ENCODE results near the gene ARSK.

DNA sequence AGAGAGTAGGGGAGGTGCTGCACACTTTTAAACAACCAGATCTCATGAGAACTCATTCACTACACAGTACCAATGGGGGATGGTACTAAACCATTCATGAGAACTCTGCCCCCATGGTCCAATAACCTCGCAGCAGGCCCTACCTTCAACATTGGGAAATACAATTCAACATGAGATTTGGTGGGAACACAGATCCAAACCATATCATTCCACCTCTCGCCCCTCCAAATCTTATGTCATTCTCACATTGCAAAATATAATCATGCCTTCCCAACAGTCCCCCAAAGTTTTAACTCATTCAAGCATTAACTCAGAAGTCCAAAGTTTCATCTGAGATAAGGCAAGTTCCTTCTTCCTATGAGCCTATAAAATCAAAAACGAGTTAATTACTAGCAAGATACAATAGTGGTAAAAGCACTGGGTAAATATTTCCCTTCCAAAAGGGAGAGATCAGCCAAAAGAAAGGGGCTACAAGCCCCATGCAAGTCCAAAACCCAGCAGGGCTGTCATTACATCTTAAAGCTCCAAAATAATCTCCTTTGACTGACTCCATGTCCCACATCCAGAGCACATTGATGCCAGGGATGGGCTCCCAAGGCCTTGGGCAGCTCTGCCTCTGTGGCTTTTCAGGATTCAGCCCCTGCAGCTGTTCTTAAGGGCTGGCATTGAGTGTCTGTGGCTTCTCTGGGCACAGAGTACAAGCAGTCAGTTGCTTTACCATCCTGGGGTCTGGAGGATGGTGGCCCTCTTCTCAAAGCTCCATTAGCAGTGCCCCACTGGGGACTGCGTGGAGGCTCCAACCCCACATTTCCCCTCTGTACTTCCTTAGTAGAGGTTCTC, 73.3 kb downstream of the ARSK start:
- TF ChIP-seq POLR2A (IDR thresholded peaks at IDR 0.05) = no peak
- TF ChIP-seq, protein P1, sequence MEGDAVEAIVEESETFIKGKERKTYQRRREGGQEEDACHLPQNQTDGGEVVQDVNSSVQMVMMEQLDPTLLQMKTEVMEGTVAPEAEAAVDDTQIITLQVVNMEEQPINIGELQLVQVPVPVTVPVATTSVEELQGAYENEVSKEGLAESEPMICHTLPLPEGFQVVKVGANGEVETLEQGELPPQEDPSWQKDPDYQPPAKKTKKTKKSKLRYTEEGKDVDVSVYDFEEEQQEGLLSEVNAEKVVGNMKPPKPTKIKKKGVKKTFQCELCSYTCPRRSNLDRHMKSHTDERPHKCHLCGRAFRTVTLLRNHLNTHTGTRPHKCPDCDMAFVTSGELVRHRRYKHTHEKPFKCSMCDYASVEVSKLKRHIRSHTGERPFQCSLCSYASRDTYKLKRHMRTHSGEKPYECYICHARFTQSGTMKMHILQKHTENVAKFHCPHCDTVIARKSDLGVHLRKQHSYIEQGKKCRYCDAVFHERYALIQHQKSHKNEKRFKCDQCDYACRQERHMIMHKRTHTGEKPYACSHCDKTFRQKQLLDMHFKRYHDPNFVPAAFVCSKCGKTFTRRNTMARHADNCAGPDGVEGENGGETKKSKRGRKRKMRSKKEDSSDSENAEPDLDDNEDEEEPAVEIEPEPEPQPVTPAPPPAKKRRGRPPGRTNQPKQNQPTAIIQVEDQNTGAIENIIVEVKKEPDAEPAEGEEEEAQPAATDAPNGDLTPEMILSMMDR (IDR thresholded peaks at IDR 0.05) = no peak

Data from prostate gland (tissue), 2 donors.